Stimulated activated CD8-positive, alpha-beta memory T cell treated with anti-CD3 and anti-CD28 coated beads, Interleukin-7, amount 100 ng/mL, for 4 hours (primary cell): ENCODE measurements around the gene TMEM237.

Experiments
- DNase-seq, 2 donors: peaks; one replicate each; pipeline ENCODE4 v3.0.0-alpha.2; 2020; ENCODE audit warnings: low read depth in 2 of 2

The TMEM237 gene

DNA sequence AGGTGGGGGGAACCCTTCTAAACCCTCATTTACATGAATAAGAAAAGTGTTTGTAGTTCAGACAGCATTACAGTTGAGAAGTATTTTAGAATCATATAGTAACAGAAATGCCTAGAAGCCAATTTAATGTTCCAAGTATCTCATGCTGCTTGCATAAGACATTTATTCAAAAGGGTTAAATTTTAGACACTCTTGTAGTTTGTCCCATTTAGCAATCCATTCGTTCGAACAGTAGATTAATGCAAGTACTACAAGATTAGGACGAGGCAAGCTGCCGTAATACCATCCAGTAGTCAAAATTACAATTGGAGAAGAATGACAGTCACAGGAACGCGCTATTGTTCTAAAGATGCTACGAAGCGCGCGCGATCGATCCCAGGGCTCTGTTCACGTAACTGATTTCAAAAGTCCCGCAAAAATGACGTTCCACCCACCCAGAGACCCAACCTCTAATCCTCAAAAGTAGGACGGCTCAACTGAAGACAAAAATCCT is 1.2 kb downstream of the TMEM237 start:
- no peak for DNase-seq

GRCh38 chr2:201639205-201639604 is 4.1 kb downstream of the TMEM237 start:
- no peak for DNase-seq

- no peak for DNase-seq
These were observed 5.0 kb downstream of the TMEM237 start for GRCh38 chr2:201638326-201638725.

DNA sequence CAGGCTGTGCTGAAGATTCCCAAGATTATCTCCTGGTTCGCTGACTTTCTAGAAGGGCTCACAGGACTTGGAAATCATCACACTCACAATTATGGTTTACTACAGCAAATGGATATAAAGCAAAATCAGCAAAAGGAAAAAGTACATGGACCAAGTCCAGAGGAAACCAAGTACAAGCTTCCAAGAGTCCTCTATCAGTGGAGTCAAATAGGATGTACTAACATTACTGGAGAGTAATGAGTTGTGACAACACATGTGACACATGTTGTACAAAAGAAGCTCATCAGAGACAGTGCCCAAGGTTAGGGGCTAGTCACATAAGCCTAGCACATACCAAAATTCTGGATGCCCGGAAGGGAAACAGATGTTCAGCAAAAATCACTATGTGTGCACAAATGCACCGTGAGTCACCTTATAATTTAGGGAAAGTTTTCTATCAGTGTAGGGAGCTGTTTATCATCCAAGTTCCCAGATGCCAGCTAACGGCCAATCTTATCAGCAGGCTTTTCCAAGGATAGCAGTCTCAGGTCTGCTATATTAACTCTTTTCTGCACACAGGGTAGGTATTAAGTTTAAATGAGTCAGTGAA is 9.5 kb downstream of the TMEM237 start:
- no peak for DNase-seq

DNA sequence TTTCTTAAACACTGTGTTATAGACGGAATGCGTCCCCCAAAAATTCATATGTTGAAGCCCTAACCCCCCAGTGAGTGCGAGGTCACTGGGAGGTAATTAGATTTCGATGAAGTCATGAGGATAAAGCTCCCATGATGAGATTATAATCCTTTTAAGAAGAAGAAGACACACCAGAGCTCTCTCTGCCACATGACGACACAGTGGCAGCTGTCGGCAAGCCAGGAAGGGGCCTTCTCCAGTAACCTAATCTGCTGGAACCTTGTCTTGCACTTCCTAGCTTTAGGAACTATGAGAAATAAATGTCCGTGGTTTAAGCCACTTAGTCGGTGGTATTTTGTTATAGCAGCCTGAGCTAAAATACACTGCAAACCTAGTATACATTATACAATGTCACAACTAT is 12.3 kb downstream of the TMEM237 start:
- DNase-seq: no peak

DNA sequence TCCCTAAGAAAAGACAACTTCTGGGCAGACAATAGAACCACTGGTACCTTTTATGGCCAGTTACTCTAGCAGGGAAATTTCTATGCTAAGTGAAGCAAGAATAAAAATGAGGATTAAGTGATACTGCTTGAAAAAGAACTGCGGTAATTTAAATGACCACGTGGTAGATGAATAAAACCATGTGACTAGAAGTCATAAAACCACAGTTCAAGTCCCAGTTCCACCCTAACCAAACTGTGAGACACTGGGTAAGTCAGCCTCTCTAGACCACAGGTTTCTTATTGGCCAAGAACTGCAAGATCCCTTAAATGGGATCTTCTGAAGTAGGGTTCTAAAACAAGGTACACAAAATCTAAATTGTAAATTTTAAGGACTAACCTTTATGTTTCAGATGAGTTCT is 12.7 kb downstream of the TMEM237 start:
- DNase-seq: no peak

DNA sequence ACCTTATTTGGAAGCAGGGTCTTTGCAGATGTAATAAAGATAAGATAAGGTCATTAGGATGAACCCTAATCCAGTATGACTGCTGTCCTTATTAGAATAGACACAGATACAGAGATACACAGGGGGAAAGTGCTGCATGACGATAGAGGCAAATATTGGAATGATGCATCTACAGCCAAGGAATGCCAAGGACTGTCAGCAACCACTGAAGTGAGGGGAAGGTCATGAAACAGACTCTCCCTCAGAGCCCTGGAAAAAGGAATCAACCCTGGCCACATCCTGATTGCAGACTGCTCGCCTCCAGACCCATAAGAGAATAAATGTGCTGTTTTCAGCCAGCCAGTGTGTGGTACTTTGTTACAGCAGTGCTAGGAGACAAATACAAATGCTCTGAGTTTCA is 14.8 kb downstream of the TMEM237 start:
- no peak for DNase-seq

GRCh38 chr2:201622306-201622970 is 20.9 kb downstream of the TMEM237 start:
- no peak for DNase-seq

DNA sequence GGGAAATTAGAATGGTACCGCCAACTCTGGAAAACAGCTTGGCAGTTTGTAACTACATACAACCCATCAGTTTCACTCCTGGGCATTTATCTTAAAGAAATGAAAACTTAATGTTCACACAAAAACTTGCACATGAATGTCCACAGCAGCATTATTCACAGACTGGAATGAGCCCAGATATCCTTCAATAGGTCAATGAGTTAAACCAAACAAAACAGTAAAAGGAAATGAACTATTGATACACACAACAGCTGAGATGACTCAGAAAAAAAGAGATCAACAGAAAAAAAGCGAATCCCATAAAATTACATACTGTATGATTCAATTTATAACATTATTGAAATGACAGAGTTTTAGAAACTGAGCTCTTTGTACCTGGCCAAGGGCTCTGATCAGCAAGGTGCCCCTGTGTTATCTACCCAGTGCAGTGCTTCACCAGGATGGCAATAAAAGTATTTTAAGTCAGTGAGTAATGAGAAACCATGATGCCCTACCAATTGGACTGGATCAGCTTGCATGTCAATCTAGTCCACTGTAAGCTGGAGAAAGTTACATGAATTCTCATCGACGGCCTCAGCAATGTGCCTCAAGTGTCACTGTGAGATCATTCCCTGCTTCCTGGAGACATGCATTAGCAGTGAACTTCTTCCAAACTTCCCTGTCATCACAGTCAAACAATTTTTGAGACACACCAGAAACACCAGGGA is 21.9 kb downstream of the TMEM237 start:
- DNase-seq: no peak

- DNase-seq: no peak
These were observed 24.3 kb downstream of the TMEM237 start for GRCh38 chr2:201618744-201619662.

DNA sequence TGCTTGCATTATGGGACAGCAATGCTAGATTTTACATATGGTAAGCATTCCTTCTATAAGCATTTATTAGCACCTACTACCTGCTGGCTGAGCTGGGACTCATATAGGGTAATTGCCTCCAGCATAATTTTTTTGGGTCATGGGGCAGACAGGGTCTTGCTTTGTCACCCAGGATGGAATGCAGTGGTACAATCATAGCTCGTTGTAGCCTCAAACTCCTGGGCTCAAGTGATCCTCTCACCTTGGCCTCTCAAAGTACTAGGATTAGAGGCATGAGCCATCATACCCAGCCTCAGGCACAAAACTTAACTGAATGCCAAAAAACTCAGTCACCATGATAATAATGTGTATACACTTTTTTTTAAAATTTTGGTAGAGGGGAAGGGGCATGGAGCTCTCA is 35.3 kb downstream of the TMEM237 start:
- no peak for DNase-seq

DNA sequence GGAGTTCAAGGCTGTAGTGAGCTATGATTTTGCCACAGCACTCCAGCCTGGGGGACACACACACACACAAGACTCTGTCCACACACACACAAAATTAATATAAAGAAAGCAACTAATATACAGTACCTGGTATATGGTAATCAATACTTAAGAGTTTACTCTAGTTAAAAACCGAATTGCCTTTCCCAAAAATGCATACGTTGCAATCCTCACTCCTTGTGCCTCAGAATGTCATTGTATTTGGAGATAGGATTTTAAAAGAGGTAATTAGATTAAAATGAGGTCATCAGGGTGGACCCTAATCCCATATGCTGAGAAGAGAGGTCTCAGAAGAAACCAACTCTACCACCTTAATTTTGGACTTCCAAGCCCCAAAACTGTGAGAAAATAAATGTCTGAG is 35.7 kb downstream of the TMEM237 start:
- DNase-seq: no peak

DNA sequence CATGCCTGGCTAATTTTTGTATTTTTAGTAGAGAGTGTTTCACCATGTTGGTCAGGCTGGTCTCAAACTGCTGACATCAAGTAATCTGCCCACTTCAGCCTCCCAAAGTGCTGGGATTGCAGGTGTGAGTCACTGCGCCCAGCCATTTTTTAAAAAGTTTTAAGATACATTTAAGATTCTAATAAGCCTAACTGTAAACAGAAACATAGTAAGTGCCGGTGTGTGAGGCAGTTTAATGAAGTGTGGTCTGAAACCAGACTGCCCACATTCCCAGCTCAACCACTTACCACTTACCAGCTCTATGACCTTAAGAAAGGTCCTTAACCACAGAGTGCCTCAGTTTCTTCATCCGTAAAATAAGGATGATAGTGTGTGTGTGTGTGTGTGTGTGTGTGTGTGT is 42.4 kb downstream of the TMEM237 start:
- no peak for DNase-seq

DNA sequence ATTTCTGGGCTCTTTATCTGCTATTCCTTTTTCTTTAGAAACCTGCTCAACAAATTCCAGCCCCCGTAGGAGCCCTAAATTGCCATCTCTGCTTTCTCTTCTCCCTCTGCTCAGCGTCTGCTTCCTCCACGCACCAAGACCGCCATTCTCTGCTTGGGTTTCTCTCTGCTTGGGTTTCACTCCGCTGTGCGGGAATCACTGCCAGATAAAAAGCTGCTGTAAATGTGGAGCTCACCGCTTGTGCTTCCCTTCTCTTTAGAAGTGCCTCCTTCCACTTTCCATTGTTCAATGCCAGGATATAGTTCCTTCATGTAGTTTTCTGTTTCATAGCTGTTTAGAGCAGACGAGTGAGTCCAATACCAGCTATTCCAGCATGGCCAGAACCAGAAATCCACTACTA is 45.9 kb downstream of the TMEM237 start:
- DNase-seq: no peak

DNA sequence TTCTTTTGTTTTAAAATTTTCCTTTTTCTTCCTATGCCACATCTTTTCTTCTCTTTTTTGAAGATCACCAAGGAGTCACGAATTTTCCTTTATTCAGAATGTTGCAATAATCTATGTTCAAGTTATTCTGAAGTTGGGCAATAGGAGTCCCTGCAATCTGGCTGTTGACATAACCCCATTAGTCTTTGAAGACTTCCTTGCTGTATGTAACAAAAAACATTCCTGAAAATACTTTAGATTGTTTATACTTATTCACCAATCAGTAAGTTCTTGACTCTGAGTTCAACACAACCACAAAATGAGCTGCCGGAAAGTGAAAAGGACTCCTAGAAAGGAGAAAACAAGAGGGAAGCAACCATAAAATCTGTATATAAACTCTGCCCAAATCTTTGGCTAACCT is 62.8 kb downstream of the TMEM237 start:
- no peak for DNase-seq

DNA sequence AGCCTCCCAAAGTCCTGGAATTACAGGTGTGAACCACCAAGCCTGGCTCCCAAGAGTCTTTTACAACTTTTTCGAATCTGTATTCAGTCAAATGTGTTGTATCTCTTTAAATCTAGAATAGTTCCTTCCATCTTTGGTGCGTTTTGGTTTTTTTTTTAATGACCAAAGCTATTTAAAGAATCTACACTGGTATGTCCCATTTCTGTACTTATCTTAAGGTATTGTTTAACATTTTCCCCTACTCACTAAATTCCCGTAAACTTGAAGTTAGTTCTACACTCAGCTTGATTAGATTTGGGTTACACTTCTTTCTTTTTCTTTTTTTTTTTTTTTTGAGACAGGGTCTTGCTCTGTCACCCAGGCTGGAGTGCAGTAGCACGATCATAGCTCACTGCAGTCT is 63.8 kb downstream of the TMEM237 start:
- no peak for DNase-seq

GRCh38 chr2:201575971-201576370 is 67.3 kb downstream of the TMEM237 start:
- no peak for DNase-seq

- no peak for DNase-seq
These were observed 68.5 kb downstream of the TMEM237 start for GRCh38 chr2:201574766-201575165.

- DNase-seq: no peak
These were observed 70.3 kb downstream of the TMEM237 start for GRCh38 chr2:201572846-201573508.
